Measurements from ENCODE around the gene CACNA2D4.

CACNA2D4 gene

DNA sequence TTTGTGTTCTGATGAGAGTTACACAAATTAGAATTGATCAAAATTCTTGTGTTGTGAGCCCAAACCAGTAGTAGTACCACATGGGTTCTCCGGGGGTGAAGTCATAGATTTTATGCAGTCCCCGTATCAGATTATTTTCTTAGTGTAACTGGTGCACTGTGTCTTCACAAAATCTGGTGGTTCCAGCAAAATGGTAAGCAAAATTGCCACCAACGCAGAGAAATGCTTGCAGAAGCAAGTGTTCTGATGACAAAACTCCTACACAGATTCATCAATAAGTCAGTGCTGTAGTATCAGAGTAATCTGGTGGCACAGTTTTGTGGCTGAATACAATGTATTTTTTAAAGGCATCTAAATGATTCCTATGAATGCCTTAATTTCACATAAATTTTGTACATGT lies 1.3 kb upstream of the CACNA2D4 start:
- no peak for DNase-seq (ENCODE audit: low read depth in 1 of 2, low spot score in 1 of 2)

DNA sequence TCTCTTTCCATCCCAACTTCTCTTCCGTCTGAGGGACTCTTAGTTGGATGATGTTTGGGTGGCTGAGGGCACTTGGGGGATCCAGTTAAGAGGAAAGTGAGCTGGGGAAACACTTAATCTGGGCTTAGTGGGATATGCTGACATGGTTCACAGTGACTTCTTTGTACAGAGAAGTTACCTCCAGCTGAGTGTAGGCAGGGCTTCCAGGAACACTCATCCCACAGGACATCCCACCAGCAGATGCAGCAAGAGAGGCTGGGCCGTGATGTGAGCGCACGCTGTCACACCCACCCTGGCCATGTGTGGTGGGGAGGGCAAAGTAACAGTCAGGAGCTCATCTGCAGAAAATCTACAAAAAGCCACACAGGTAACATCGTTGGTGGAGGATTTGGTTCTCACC lies 832 bp upstream of the CACNA2D4 start:
- DNase-seq (ENCODE audit: low read depth in 1 of 2, low spot score in 1 of 2) = no peak

DNA sequence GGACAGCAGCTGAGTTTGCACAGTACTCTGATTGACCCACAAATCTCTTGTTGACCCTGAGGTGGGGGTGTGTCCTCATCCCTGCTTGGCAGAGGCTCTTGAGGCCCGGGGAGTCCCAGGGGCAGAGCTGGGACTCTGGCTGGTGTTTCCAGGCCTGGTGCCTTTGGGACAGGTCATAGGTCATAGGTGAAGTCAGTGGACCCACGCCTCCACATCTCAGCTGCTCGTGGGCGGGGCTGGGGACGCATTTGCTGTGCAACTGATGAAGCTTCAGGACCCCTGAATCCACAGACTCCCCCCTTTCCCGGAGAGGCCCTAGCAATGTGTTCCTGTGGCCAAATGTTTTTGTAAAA lies 408 bp upstream of the CACNA2D4 start:
- DNase-seq (ENCODE audit: low read depth in 1 of 2, low spot score in 1 of 2) = no peak

DNA sequence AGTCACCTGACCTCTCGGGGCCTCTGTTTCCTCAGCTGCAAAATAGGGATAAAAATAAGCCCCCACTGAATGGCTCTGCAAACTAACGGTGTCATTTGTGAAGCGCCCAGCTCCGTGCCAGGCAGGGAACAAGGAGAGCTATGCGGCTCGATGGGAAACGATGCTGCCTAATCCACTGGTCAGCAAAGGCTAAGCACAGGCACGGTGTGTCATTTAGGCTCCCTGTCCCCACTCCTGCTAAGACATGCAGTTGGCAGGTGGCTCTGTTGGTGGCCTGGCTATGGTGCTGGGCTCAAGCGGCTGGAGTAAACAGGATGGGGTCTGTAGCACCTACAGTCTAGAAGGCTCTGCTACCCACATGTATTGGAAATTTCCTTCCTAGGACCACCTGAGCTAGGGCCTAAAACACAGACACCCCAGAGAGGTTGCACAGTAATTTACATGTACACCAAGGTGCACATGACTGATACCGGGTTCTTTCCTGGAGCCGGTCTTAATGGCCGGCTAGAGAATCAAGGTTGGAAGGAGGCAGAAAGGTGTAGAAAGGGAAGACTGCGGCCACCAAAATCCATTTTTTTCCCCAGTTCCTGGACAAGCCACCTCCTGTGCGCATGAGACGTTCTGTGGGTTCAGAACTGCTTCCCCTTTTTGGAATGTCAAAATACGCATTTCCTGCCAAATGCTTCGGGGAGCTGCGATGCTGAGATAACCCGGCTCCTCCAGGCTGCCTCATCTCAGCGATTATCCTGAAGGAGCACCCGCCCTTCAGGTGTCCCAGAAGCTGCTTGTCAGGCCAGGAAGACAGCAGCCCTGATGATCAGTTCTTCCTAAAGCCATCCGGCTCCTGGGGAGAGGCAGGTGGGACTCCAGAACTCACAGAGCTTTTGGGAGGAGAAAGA lies 1.0 kb downstream of the CACNA2D4 start:
- no peak for DNase-seq (ENCODE audit: low read depth in 1 of 2, low spot score in 1 of 2)

DNA sequence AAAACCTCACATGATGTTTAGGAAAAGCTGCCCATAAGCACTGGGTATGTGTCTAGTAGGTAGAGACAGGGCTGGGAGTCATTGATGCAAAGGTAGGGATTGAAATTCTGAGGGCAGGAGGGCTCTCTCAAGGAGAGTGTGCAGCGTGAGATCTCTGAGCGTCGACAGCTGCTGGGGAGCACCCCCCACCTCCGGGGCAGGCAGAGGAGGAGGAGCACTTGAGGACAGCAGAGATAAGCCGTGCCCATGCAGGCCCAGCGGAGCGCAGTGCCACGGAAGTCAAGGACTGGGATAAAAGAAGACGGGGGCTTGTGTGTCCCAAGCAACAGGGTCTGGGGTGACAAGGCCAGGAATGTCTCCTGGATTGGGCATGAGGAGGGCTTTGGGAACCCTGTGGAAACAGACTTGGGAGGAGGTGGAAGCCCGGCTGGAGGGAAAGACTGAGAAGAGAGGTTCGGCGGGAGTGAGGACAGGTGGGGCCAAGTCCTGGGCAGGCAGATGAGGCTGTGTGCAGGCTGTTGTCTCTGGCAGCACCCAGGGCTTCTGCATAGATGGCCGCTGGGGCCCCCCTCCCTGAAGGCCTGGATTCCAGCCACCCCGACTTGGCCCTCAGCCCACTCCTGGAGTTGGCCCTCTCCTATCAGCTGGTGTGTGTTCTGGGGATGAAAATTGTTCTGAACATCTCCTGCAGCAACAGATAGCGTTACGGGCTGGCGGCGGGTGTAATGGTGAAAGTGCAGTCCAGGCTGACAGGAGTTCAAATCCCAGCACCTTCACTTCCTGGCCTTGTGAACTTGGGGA lies 1.9 kb downstream of the CACNA2D4 start:
- DNase-seq (ENCODE audit: low read depth in 1 of 2, low spot score in 1 of 2) = no peak

DNA sequence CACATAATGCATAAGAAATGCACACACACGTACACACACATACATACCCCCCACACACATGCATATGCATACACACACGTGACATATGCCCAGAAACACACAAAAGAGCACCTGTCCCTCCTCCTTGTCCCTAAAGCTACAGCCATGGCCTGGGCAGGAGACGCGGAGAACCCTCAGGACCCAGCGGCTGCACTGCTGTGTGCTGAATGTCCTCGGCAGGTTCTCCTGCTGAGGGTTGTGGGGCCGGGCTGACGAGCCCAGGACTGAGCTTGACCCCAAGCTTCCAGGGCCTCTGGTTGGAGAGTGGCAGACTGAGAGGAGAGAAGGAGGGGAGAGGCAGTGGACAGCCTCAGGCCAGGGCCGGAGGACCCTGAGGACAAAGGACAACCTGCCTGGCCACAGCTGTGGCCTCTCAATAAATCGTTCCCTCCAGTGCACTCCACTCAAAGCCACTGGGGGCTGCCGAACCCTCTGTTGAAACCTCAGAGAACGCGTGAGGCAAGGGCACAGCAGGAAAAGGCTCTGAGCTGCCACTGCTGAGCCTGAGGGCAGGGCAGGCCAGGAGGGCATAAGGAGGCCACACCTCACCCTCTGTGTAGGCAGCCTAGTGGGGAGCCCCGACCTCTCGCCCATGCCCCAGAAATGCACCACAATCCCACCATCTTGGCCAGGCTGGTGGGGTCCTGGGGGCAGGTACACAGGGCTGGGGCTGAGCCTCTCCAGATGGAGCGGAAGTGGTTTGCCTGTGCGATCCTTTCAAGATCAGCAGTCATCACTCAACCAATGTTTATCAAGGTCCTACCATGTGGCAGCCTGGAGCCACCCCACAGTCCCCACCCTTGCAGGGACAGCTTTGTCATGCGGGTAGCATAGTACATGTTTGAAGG lies 3.1 kb downstream of the CACNA2D4 start:
- DNase-seq (ENCODE audit: low read depth in 1 of 2, low spot score in 1 of 2) = no peak

DNA sequence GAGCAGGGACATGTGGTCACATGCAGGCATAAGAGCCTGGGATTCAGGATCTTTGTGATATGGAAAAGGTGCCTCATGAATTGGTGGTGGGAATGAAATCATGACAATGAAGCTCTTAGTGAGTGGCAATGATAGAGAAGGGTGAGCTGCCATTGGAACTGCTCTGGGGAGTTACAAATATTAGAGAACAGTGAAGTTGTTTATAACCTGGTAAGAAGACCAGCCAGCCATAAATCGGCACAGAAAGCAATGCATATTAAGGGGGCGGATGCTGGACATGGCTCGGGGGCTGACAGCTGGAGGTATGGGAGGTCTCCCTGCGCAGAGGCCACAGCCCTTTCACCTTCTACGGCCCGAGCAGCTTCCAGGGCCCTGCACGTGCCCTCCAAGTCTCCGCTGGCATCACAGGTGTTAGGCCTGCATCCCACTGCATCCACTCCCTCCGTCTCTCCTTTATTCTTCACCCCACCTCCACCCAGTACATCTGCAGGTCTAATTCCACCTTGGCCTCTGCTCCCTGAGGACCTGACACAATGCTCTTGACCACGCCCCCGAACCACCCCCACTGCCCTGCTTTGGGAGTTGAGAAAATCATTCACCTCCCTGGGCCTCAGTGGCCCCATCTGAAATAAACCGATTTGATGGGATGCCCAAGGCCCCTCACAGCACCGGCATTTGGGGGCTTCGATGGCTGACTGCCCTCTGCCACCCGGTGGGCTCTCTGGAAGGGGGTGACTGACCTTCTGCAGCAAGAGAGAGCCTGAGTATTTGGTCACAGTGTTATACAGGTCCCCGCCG lies 4.1 kb downstream of the CACNA2D4 start:
- no peak for DNase-seq (ENCODE audit: low read depth in 1 of 2, low spot score in 1 of 2)

DNA sequence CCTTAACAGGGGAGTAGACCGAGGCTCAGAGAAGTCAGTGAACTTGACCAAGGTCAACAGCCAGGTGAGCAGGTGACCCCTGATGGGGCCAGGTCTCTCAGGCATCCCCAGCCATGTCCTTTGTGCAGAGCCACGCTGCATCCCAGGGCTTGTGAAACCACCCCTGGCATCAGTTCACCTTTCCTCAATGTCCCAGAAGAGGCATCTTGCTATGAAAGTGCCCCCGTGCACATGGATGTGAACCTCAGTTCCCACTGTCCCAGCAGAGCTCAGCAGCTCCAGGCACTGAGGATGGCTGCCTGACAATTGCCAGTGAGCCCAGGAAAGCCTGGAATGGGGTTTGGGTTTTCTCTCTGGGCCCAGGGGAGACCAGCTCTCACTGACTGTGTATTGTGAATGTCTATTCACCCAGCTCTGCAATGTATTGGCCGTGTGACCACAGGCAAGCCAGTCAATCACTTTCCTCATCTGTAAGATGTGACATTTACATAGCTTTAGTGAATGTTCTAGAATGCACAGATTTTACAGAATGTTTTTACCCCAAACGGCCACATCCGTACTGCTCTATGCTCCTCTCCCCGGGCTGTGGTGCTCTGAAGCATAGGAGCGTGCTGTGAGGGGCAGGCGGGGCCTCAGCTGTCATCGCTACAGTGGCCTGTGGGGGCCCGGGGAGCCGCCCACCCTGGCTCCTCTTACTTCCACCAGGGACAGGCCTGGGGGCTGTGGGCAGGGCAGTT lies 4.9 kb downstream of the CACNA2D4 start:
- no peak for DNase-seq (ENCODE audit: low read depth in 1 of 2, low spot score in 1 of 2)

DNA sequence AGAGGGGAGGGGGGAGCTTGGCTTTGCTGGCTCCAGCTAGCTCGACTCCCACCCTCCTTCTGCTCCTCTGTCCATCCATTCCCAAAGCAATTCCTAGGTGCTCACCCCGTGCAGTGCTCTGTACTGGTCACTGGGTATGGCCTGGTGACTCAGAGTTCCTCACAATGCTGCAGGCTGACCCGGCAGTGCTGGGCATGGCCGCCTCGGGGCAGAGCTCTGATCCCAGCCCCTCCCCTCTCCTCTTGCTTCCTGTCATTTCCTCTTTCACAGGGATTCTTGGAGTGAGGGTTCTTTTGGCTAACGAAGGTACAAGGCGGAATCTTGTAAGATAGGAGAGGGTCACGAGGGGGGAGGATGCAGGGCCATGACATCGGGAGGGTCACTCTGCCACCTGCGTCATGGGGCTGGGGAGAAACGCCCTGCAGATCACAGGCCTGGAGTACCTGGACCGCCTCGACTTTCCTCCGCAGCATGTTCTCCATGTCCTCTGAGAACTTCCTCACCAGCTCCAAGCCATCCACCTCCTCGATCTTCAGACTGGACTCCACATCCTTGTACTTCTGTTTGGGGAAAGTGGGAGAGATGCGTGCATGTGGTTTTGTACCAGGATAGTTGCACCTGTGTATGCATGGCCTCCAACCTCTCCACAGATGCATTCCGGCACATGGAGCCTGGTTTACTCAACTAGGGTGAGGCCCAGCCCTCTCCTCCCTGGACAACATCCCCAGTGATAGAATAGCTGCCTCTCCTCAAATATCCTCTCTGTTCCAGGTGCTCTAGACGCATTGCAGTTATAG lies 5.7 kb downstream of the CACNA2D4 start:
- DNase-seq (ENCODE audit: low read depth in 1 of 2, low spot score in 1 of 2) = no peak

DNA sequence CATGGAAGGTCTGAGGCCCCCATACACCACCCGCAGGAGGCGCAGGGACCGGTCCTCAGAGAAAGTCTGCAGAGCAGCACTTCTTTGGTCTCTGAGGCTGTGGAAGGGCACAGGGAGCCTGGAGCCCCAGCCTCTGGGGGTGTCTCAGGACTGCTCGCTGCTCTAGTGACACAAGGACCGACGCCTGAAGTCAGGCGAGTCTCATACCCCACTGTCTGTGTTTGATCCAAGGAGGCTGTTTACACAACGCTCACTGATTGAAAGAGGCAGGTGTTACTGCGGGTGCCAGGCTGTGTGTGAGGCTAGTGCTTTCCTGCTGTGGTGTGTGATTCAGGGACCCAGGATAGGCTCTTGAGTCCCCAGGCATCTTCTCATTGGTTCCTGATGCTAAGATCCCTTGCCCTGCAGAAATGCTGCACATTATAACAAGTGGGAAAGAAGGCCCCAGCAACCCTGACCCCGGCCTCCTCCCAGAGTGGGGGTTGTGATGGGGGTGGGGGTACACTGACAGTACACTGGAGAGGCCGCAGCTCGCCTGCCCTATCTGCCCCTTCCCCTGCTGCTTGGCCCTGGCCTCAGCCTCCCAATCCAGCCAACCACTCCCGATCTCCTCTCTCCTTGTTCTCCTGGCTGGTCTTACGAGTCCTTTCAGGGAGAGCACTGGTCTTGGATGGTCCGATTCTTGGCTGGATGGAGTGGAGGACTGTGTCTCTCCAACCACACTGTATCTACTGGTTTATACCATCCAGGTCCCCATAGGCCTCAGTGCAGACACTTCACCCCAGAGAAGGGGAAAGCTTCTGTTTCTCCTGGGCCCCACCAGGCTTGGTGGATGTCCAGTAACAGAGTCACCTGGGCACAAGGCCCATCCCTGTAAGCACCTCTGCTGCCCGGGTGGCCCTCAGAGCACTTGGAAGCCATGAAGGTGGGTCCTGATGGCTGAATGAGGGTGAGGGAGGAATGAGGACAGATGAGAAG lies 6.6 kb downstream of the CACNA2D4 start:
- DNase-seq (ENCODE audit: low read depth in 1 of 2, low spot score in 1 of 2) = no peak

DNA sequence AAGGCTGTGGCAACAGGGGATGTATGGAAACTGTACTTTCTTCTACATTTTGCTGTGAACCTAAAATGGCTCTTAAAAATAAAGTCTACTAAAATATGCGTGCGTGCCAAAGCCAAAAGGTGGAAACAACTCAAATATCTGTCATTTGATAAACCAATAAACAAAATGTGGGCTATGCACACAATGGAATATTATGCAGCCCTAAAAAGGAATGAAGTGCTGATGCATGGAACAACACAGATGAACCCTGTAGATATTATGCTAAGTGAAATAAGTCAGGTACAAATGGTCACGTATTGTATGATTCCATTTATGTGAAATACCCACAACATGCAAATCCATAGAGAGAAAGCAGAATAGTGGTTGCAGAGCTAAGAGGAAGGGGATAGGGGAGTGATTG lies 8.0 kb downstream of the CACNA2D4 start:
- no peak for DNase-seq (ENCODE audit: low read depth in 1 of 2, low spot score in 1 of 2)

DNA sequence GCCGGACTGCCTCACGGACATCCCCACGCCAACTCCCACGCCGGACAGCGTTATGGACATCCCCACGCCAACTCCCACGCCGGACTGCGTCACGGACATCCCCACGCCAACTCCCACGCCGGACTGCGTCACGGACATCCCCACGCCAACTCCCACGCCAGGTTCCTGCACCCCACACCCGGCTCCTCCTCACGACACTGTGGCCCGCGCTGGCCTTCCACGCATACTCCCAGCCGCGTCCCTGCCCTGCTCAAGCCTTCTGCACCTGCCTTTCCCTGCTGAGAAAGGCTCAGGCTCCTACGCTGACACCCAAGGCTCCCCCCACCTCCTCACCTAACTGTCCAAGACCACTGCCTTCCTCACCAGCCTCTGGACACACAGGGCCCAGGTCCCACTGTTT lies 9.7 kb downstream of the CACNA2D4 start:
- no peak for DNase-seq (ENCODE audit: low read depth in 1 of 2, low spot score in 1 of 2)

DNA sequence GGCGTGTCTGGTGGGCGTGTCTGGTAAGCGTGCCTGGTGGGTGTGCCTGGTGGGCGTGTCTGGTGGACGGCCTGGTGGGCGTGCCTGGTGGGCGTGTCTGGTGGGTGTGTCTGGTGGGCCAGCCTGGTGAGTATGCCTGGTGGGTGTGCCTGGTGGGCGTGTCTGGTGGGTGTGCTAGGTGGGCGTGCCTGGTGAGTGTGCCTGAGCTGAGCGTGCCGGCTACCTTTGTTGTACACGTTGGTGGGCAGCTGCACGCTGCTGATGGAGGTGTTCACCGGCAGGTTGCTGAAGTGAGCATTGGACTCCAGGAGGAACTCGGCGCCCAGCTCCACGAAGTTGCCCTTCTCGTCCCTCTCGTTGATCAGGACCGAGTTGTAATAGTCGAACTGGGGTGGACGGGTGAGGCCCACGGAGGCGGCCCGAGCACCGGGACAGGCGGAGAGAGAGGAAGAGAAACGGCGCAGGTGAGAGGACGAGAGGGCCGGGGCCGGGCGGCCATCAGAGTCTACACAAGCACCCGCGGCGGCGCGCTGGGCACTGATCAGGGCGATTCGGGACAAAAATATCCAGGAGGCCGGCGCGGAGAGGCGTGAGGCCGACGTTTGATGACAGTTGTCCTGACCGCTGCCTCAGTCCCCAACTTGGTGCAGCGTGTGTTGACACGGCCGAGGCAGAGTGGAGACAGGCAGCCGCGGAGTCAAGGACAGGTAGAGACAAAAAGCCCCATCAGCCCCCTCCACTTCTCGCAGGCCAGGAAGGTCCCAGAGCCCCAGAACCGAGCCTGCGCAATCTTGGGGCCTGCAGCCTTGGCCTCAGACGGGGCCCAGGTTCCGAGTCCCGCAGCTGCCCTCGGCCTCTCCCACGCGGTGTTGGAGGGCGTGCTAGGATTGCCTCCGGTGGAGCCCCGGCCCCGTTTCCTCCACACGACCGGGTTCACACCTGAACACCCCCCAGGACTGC lies 10.5 kb downstream of the CACNA2D4 start:
- no peak for DNase-seq (ENCODE audit: low read depth in 1 of 2, low spot score in 1 of 2)

DNA sequence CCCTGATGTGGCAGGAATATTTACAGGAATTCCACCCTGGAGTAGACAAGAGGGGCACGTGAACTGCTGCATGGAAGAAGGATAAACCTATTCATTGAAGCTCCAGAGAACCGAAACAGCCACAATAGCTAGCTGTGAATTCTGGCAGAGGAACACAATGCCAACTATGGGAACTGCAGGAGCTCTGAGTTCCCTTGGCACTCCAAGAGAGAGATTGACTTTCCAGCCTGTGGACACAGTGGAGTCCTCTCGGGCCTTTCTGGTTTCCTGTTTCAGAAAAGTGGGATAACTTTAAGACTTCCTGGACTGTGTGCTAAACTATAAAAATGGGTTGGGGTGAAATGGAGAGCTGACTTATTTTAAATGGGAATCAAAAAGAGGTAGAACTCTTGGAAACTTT lies 11.9 kb downstream of the CACNA2D4 start:
- DNase-seq (ENCODE audit: low read depth in 1 of 2, low spot score in 1 of 2) = no peak

DNA sequence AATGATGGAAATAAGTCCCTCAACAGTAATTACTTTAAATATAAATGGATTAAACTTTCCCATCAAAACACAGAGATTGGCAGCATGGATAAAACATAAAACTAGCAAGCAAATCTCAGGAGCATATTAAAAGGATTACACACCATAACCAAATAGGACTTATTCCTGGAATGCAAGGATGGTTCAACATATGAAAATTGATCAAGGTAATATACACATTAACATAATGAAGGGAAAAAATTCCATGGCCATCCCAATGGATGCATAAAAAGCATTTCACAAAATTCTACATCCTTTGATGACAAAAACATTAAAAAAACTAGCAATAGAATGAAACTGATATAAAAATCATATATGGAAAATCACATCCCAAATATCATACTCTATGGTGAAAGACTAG lies 13.6 kb downstream of the CACNA2D4 start:
- DNase-seq (ENCODE audit: low read depth in 1 of 2, low spot score in 1 of 2) = no peak

DNA sequence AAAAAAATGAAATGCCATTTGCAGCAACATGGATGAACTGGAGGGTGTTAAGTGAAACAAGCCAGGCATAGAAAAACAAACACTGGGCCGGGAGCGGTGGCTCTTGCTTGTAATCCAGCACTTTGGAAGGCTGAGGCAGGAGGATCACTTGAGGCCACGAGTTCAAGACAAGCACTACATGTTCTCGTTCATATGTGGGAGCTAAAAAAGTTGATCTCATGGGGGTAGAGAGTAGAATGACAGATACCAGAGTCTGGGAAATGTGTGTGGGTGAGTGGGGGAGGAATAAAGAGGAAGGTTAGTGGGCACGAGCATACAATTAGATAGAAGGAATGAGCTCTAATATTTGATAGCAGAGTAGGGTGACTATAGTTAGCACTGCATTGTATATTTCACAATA lies 21.5 kb downstream of the CACNA2D4 start:
- no peak for DNase-seq (ENCODE audit: low read depth in 1 of 2, low spot score in 1 of 2)

DNA sequence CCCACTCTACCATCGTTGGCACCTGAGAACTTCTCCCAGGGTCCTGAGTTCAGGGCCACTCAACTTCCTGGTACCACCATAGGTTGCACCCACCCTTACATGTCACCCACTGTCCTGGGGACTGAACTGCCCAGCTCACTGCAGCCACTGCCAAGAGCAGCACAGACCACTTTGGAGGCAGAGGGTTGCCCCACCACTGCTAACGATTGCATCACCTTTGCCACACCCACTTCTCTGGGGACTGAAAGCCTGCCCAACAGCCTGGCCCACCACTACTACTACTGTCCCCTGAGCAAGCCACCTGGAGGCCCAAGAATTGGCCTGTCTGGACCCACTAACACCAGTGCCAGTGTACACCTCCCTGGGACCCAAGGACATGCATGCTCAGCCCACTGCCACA lies 27.6 kb downstream of the CACNA2D4 start:
- DNase-seq (ENCODE audit: low read depth in 1 of 2, low spot score in 1 of 2) = no peak
